ENCODE results near the gene C1orf174.
A peak's percentile ranks its signal among the peaks of the same experiment; 100 is the strongest.

Gene C1orf174

DNA sequence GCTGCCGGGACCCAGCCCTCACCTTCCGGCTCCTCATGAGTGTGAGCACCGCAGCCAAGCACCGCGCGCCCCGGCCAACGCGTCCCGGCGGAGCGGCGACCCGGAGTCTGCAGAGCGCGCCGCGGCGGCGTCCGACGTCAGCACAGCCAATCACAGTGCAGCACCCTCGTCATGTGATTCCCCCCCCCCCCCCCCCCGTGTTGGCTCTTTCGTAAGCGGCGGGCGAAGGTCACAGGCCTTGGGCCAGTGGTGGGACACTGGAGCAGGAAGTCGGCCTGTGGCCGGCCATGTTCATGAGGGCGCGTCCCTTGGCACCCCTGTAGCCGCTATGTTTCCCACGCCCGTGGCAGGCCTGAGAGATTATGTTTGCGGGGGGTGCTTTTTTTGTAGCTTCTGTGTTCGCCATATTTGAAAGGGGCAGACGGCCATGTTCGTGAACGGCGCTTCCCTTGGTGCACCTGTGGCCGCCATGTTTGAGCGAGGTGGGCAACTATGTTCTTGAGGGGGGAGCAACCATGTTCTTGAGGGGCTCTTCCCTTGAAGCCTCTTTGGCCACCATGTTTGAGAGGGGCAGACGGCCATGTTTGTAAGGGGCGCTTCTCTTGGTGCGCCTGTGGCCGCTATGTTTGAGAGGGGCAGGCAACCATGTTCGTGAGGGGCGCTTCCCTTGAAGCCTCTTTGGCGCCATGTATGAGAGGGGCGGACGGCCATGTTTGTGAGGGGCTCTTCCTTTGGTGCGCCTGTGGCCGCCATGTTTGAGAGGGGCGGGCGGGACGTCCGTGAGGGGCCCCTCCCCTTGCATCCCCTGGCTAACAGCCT is at the start of gene C1orf174:
Gene C1orf174 (minus strand): TSS at position 123 of the 819 bp plus-strand sequence. CDS start 86 bp downstream, at position 37.
- peak within 1 kb of the TSS; percentile 82 for H3K4me3 ChIP-seq (ENCODE audit: low read length)
- peak; percentile 97 for DNase-seq (ENCODE audit: low read depth)
- no peak for TF ChIP-seq CTCF (IDR thresholded peaks at IDR 0.05; ENCODE audit: insufficient read depth, low read depth, low read length, missing control alignments)

DNA sequence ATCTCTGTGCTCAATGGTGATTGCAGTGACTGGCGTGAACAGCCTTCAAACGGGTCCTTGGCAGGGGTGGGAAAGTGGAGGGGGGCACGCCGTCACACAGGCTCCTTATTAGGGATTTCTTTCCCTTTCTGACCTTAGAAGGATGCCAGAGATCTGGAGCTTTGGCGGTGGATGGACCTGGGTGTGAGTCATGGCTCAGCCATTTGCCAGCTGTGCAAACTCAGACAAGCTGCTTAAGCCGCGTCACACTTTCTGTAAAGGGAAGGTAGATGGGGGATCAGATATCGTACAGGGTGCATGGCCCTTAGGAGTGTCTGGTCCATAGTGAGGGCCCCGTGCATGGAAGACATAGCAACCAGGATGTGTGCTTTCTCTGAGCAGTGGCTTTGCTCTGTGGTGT is 48.3 kb upstream of the C1orf174 start:
- TF ChIP-seq CTCF (IDR thresholded peaks at IDR 0.05; ENCODE audit: insufficient read depth, low read depth, low read length, missing control alignments) = no peak
- DNase-seq (ENCODE audit: low read depth) = peak; percentile 4
- no peak overlapping the region for H3K4me3 ChIP-seq (ENCODE audit: low read length)

GRCh38 chr1:3945916-3946840 is 46.1 kb upstream of the C1orf174 start:
- no peak for TF ChIP-seq CTCF (IDR thresholded peaks at IDR 0.05; ENCODE audit: insufficient read depth, low read depth, low read length, missing control alignments)
- H3K4me3 ChIP-seq (ENCODE audit: low read length) = no peak overlapping the region
- no peak for DNase-seq (ENCODE audit: low read depth)

DNA sequence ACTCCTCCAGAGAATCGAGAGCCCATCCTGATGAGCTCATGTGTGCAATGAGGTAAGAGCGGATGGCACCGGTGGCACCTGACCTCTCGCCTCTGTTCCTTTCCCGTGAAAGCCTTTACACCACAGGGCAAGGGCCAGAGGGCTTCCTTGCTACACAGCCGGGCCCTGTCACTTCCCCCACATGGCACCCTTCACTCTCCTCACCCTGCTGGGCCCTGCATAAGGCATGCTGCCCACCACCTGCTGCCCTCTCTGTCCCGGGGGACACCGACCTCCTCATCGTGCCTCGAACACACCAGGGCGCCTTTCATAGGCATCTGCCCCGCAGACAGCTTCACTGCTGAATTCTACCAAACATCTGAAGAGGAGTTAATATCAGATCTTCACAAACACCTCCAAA is 45.1 kb upstream of the C1orf174 start:
- no peak for TF ChIP-seq CTCF (IDR thresholded peaks at IDR 0.05; ENCODE audit: insufficient read depth, low read depth, low read length, missing control alignments)
- no peak for DNase-seq (ENCODE audit: low read depth)
- H3K4me3 ChIP-seq (ENCODE audit: low read length) = no peak overlapping the region

DNA sequence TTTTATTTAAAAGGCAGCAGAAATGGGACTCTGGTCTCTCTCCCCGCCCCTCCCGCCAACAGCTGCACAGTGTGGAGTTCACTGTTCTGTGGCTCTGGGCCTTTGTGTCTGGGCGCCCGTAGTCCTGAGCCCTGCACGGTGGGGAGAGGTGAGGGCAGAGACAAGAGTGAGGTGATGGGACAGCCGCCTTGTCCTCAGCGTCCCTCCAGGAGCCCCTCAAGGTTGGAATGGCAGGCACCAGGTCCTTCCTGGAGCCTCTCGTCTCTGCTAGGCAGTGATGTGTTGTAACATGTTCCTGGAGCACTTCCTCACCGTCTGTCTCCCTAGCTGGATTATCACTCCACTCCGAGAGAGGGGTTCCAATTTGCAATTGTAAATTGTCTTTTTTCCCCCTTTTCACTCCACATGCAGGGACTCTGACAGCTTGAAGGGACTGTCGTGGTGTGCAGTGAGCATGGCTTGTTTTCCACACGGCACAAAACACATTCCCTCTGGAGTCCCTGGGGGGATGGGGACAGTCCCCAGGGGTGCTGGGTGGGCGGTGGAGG is 44.6 kb upstream of the C1orf174 start:
- DNase-seq (ENCODE audit: low read depth) = no peak
- H3K4me3 ChIP-seq (ENCODE audit: low read length) = no peak overlapping the region
- TF ChIP-seq CTCF (IDR thresholded peaks at IDR 0.05; ENCODE audit: insufficient read depth, low read depth, low read length, missing control alignments) = no peak

DNA sequence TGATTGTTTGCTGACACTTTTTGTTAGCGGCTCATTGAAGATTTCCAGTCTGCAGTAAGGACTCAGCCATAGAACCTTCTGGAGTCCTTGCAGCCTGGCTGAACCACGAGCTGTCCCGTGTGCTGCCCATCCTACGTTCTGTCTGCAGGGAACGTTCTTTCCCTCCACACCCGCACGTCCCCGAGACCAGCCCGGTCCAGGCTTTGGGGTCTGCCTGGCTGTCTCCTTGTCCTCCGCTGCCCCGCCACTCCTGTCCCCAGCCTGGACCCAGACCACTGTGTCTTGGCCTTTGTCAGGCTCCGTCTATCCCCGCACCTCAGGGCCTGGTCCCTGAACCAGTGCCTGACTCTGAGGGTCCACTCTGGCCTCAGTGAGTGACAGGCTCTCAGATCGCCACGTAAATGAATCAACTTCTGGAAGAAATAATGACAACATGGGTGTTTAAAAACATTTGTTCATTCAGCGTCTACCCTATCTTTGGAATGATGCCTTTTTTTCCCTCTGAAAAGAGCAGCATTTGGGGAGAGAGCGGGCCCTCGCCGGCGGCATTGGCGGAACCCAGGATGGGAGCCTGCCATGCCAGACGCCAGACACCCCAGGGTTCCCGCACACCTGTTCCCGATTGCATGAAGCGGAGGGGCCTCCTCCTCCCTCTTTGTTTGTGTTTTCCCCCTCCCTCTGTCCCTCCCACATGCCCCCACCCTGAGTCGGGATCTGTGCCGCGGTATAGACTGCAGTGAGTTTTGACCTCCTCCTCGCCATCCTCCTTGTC is 43.9 kb upstream of the C1orf174 start:
- H3K4me3 ChIP-seq (ENCODE audit: low read length) = no peak overlapping the region
- no peak for TF ChIP-seq CTCF (IDR thresholded peaks at IDR 0.05; ENCODE audit: insufficient read depth, low read depth, low read length, missing control alignments)
- DNase-seq (ENCODE audit: low read depth) = no peak
